Panc1 (cell line): ENCODE data around the gene PCNT. TPM values are rescaled to one million over a fixed set of nuclear protein-coding genes. Genes with fewer than 3 reads are reported as not detected.

Experiments
- ATAC-seq: fragments of 200-7000 bp; cut with Tn5 transposase; 2 replicates; pipeline ENCODE4 v1.9.1; 2020; ENCODE audit warnings: mild to moderate bottlenecking, moderate library complexity
- BruUV-seq: library from RNA; stranded (reverse); fragments of 400-500 nt; replicated peaks from 2 replicates; lab custom pipeline; 2021; lab: Mats Ljungman, UMichigan
- CTCF ChIA-PET: fragments of 300-600 bp; sonication (Branson Sonifier 250); formaldehyde crosslinking; loops from one replicate; lab custom pipeline; 2022; ENCODE audit warnings: antibody characterized with exemption; lab: Charles Lee
- POLR2A ChIA-PET: fragments of 300-600 bp; sonication (Branson Sonifier 250); formaldehyde crosslinking; loops from one replicate; lab custom pipeline; 2022; ENCODE audit warnings: antibody characterized with exemption; lab: Charles Lee
- DNase-seq: peaks from one replicate; pipeline ENCODE4 v3.0.0-alpha.2; 2010; ENCODE audit warnings: low read depth, low spot score
- H3K27ac ChIP-seq: 2 replicates; pipeline ENCODE4 v1.5.1; 2011; ENCODE audit warnings: mild to moderate bottlenecking, low read length, inconsistent platforms
- H3K27me3 ChIP-seq: fragments of 200-500 bp; sonication (Bioruptor generic); 2 replicates; pipeline ENCODE4 v1.6.0; 2014; ENCODE audit warnings: low read length, inconsistent platforms; ENCODE audit not compliant: control insufficient read depth, insufficient read depth
- H3K36me3 ChIP-seq: fragments of 200-500 bp; sonication (Bioruptor generic); 2 replicates; pipeline ENCODE4 v1.5.1; 2014; ENCODE audit warnings: inconsistent platforms, mild to moderate bottlenecking, low read length, moderate library complexity; ENCODE audit not compliant: control insufficient read depth, insufficient read depth
- H3K4me1 ChIP-seq: 2 replicates; pipeline ENCODE4 v1.5.1; 2011; ENCODE audit warnings: inconsistent platforms, mild to moderate bottlenecking, low read length, moderate library complexity; ENCODE audit not compliant: control insufficient read depth, insufficient read depth
- H3K4me3 ChIP-seq, 2 experiments: 2 replicates each; pipeline ENCODE4 v1.5.1; 2011 to 2012; ENCODE audit warnings: low read depth in 2 of 2, low read length in 2 of 2, mild to moderate bottlenecking in 2 of 2, inconsistent platforms in 1 of 2, moderate library complexity in 1 of 2
- H3K9me3 ChIP-seq: fragments of 200-500 bp; sonication (Bioruptor generic); 2 replicates; pipeline ENCODE4 v1.5.1; 2014; ENCODE audit warnings: low read depth, mild to moderate bottlenecking, inconsistent platforms, low read length, moderate library complexity; ENCODE audit not compliant: control insufficient read depth, insufficient read depth
- POLR2AphosphoS5 ChIP-seq: IDR thresholded peaks from 2 replicates; pipeline ENCODE4 v1.6.1; 2012; ENCODE audit warnings: mild to moderate bottlenecking, low read depth, low read length, moderate library complexity
- SIN3A ChIP-seq: IDR thresholded peaks from 2 replicates; pipeline ENCODE4 v1.6.1; 2012; ENCODE audit warnings: low read depth, mild to moderate bottlenecking, low read length, moderate library complexity, borderline replicate concordance; ENCODE audit not compliant: insufficient read depth
- TCF7L2 ChIP-seq: IDR thresholded peaks from 2 replicates; pipeline ENCODE4 v1.6.1; 2011; ENCODE audit warnings: mild to moderate bottlenecking, low read depth, low read length, inconsistent platforms
- in situ Hi-C: cut with HindIII; loops from 2 replicates; pipeline ENCODE4 v1.10.0; 2016; ENCODE audit warnings: low sequenced_read_pairs, low pct_unique_long_range_greater_than_20kb
- intact Hi-C: fragments of 100-400 bp; cut with micrococcal nuclease; formaldehyde crosslinking; loops from one replicate; pipeline ENCODE4 v1.10.0; 2022; ENCODE audit not compliant: unreplicated experiment
- total RNA-seq: library from RNA; stranded (reverse); gene quantifications from one replicate; pipeline ENCODE4 v1.2.1, GENCODE V29; 2021; ENCODE audit not compliant: unreplicated experiment
- TF ChIP-seq, protein P1 (sequence below): fragments of 450-650 bp; IDR thresholded peaks from 2 replicates; pipeline ENCODE4 v1.5.1; 2017; ENCODE audit warnings: mild to moderate bottlenecking
- TF ChIP-seq, protein P2 (sequence below), 2 experiments: IDR thresholded peaks; 2 replicates each; pipeline ENCODE4 v1.6.1; 2011 to 2012; ENCODE audit warnings: low read depth in 2 of 2, control low read depth in 1 of 2, low read length in 1 of 2, mild to moderate bottlenecking in 1 of 2, moderate library complexity in 1 of 2; ENCODE audit not compliant: insufficient read depth in 1 of 2

PCNT gene
- total RNA-seq, 1 experiment from 2014 or later, result 44.3 TPM

DNA sequence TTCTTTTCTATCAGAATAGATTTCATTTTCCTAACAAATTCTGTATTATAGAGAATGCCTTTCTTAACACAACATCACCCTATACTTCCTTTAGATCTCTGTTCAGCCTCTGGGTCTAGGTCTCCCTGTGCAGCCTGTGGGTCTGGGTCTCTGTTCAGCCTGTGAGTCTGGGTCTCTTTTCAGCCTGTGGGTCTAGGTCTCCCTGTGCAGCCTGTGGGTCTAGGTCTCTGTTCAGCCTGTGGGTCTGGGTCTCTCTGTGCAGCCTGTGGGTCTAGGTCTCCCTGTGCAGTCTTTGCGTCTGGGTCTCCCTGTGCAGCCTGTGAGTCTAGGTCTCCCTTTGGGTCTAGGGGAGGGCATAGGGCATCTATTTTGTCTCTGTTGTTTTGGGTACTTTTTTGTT, 75.2 kb downstream of the PCNT start:
- CTCF ChIA-PET, result no interaction called here
- POLR2A ChIA-PET, result no interaction called here
- no TSS peak for BruUV-seq

DNA sequence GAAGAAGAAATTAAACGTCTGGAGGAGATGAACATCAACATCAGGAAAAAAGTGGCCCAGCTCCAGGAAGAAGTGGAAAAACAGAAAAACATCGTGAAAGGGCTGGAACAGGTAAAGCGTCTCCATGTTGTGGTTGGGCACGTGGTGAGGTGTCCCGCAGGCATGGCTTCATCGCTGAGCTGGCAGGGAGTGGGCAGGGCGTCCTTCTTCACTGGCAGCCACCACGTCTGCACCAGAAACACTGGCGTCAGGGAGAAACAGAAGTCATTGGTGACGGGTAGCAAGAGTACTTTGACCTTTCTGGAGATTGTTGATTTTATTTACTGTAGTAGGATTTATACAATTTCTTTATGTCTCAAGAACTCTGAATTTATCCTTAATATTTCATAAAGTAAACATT, 75.7 kb downstream of the PCNT start:
- intact Hi-C loops (no loop called here), in situ Hi-C loops (no loop called here)
- no peak for DNase-seq
- BruUV-seq, result no TSS peak
- CTCF ChIA-PET, result interaction anchor here (0.6 kb wide), 1 partner anchor 180 kb away, joined by 9 read pairs; no protein-coding TSS in a partner anchor
- Histone ChIP-seq H3K27ac (no peak overlapping the region), H3K27me3 (no peaks in the 10 kb centered on the region), H3K36me3 (peaks cover 2% of the 10 kb centered on the region), H3K4me3 (no peak overlapping the region), H3K9me3 (no peaks in the 10 kb centered on the region), H3K4me1 (no peaks in the 10 kb centered on the region)
- ATAC-seq, result no peak
- TF ChIP-seq SIN3A (no peak), POLR2AphosphoS5 (no peak), TCF7L2 (no peak)
- TF ChIP-seq, protein P1, sequence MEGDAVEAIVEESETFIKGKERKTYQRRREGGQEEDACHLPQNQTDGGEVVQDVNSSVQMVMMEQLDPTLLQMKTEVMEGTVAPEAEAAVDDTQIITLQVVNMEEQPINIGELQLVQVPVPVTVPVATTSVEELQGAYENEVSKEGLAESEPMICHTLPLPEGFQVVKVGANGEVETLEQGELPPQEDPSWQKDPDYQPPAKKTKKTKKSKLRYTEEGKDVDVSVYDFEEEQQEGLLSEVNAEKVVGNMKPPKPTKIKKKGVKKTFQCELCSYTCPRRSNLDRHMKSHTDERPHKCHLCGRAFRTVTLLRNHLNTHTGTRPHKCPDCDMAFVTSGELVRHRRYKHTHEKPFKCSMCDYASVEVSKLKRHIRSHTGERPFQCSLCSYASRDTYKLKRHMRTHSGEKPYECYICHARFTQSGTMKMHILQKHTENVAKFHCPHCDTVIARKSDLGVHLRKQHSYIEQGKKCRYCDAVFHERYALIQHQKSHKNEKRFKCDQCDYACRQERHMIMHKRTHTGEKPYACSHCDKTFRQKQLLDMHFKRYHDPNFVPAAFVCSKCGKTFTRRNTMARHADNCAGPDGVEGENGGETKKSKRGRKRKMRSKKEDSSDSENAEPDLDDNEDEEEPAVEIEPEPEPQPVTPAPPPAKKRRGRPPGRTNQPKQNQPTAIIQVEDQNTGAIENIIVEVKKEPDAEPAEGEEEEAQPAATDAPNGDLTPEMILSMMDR, result no peak
- TF ChIP-seq, protein P2, sequence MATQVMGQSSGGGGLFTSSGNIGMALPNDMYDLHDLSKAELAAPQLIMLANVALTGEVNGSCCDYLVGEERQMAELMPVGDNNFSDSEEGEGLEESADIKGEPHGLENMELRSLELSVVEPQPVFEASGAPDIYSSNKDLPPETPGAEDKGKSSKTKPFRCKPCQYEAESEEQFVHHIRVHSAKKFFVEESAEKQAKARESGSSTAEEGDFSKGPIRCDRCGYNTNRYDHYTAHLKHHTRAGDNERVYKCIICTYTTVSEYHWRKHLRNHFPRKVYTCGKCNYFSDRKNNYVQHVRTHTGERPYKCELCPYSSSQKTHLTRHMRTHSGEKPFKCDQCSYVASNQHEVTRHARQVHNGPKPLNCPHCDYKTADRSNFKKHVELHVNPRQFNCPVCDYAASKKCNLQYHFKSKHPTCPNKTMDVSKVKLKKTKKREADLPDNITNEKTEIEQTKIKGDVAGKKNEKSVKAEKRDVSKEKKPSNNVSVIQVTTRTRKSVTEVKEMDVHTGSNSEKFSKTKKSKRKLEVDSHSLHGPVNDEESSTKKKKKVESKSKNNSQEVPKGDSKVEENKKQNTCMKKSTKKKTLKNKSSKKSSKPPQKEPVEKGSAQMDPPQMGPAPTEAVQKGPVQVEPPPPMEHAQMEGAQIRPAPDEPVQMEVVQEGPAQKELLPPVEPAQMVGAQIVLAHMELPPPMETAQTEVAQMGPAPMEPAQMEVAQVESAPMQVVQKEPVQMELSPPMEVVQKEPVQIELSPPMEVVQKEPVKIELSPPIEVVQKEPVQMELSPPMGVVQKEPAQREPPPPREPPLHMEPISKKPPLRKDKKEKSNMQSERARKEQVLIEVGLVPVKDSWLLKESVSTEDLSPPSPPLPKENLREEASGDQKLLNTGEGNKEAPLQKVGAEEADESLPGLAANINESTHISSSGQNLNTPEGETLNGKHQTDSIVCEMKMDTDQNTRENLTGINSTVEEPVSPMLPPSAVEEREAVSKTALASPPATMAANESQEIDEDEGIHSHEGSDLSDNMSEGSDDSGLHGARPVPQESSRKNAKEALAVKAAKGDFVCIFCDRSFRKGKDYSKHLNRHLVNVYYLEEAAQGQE (IDR thresholded peaks at IDR 0.05; ENCODE audit: insufficient read depth in 1 of 2, low read depth in 2 of 2, low read length in 1 of 2), result no peak
- POLR2A ChIA-PET, result no interaction called here

More for the DNA sequence above, 75.2 kb downstream of the PCNT start:
- ATAC-seq, result no peak
- Histone ChIP-seq H3K36me3 (peaks cover 2% of the 10 kb centered on the region), H3K27me3 (no peaks in the 10 kb centered on the region), H3K4me1 (no peaks in the 10 kb centered on the region), H3K9me3 (no peaks in the 10 kb centered on the region), H3K27ac (no peak overlapping the region), H3K4me3 (no peak overlapping the region)
- TF ChIP-seq, protein P1, result no peak
- no peak for TF ChIP-seq TCF7L2
- no peak for TF ChIP-seq POLR2AphosphoS5
- TF ChIP-seq, protein P2 (IDR thresholded peaks at IDR 0.05; ENCODE audit: insufficient read depth in 1 of 2, low read depth in 2 of 2, low read length in 1 of 2), result no peak
- no peak for TF ChIP-seq SIN3A
- intact Hi-C loops, result no loop called here
- DNase-seq, result no peak
- in situ Hi-C loops, result no loop called here
